Rectal smooth muscle tissue (tissue), 1 donor: ENCODE data around the gene ZNF624.

Experiments
- H3K27ac ChIP-seq: one replicate; pipeline ENCODE4 v1.7.0; 2013; ENCODE audit warnings: low read depth, low read length, inconsistent platforms
- H3K27me3 ChIP-seq: one replicate; pipeline ENCODE4 v1.7.0; 2013; ENCODE audit warnings: low read length; ENCODE audit not compliant: control insufficient read depth, insufficient read depth
- H3K36me3 ChIP-seq: one replicate; pipeline ENCODE4 v1.7.0; 2013; ENCODE audit warnings: low read length; ENCODE audit not compliant: control insufficient read depth, insufficient read depth
- H3K4me1 ChIP-seq: one replicate; pipeline ENCODE4 v1.7.0; 2013; ENCODE audit warnings: low read length; ENCODE audit not compliant: control insufficient read depth, insufficient read depth
- H3K4me3 ChIP-seq: one replicate; pipeline ENCODE4 v1.7.0; 2013; ENCODE audit warnings: low read length
- H3K9ac ChIP-seq: one replicate; pipeline ENCODE4 v1.7.0; 2013; ENCODE audit warnings: low read length

The ZNF624 gene

GRCh38 chr17:16652847-16653366 lies 743 bp downstream of the ZNF624 start:
- Histone ChIP-seq H3K9ac (peak overlapping the region; percentile 51), H3K4me3 (peak overlapping the region; percentile 84), H3K27me3 (no peaks in the 10 kb centered on the region), H3K27ac (peak overlapping the region; percentile 95), H3K36me3 (peaks cover 2% of the 10 kb centered on the region), H3K4me1 (peaks cover 6% of the 10 kb centered on the region)

- no peak overlapping the region for H3K4me3 ChIP-seq
- H3K27ac ChIP-seq: no peak overlapping the region
These were observed 1.4 kb downstream of the ZNF624 start for GRCh38 chr17:16652252-16652651.

DNA sequence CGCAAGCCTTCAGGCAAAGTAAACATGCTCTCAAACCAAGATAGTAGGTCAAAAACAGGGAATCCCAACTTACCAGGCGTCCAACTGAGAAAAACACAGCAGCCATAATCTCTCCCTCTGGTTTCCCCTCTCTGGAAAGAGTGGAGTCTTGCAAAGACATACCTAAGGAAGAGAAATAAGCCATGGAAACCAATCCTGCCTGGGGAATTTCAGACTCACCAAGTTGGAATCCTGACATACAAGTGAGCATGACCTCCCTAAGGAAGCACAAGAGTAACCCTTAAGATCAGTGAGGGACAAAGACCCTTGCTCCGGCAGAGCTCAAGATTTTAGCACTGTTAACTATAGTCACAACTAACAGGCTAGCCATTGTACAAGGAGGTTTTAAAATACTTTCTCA lies 4.1 kb downstream of the ZNF624 start:
- H3K4me1 ChIP-seq: peaks cover 6% of the 10 kb centered on the region
- no peak overlapping the region for H3K27ac ChIP-seq
- H3K36me3 ChIP-seq: peaks cover 2% of the 10 kb centered on the region
- no peaks in the 10 kb centered on the region for H3K27me3 ChIP-seq
- no peak overlapping the region for H3K4me3 ChIP-seq
- no peak overlapping the region for H3K9ac ChIP-seq

More at GRCh38 chr17:16652252-16652651, 1.4 kb downstream of the ZNF624 start:
- no peaks in the 10 kb centered on the region for H3K27me3 ChIP-seq
- no peak overlapping the region for H3K9ac ChIP-seq
- H3K36me3 ChIP-seq: peaks cover 2% of the 10 kb centered on the region
- H3K4me1 ChIP-seq: peaks cover 6% of the 10 kb centered on the region

DNA sequence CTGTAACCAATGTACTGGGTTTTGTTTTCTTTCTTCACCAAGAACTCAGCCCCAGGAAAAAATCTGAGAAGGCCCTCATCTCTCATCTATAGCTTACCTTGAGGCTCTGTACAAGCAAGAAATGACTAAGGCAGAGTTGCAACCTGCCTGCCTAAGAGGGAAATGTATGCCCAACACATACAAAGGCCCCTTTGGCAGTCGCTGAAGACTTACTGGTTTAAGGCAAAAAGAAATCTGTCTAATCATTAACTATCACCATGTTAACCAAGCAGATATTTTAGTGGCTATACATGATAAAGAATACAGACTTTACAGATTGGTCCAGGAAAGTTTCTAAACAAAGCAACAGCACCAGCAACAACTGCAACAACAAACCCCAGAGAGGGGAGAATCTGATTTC lies 14.2 kb downstream of the ZNF624 start:
- no peak overlapping the region for H3K4me3 ChIP-seq
- H3K27me3 ChIP-seq: no peaks in the 10 kb centered on the region
- no peaks in the 10 kb centered on the region for H3K4me1 ChIP-seq
- H3K9ac ChIP-seq: no peak overlapping the region
- no peak overlapping the region for H3K27ac ChIP-seq
- H3K36me3 ChIP-seq: no peaks in the 10 kb centered on the region

- Histone ChIP-seq H3K27me3 (no peaks in the 10 kb centered on the region), H3K9ac (no peak overlapping the region), H3K4me1 (no peaks in the 10 kb centered on the region), H3K4me3 (no peak overlapping the region), H3K36me3 (peaks cover 11% of the 10 kb centered on the region), H3K27ac (no peak overlapping the region)
These were observed 30.4 kb downstream of the ZNF624 start for GRCh38 chr17:16623282-16623681.

- Histone ChIP-seq H3K27ac (no peak overlapping the region), H3K4me3 (no peak overlapping the region), H3K4me1 (no peaks in the 10 kb centered on the region), H3K9ac (no peak overlapping the region), H3K36me3 (peaks cover 11% of the 10 kb centered on the region), H3K27me3 (no peaks in the 10 kb centered on the region)
These were observed 30.9 kb downstream of the ZNF624 start for GRCh38 chr17:16622540-16623277.

GRCh38 chr17:16617481-16618060 lies 36.1 kb downstream of the ZNF624 start:
- H3K27me3 ChIP-seq: no peaks in the 10 kb centered on the region
- no peak overlapping the region for H3K27ac ChIP-seq
- H3K4me1 ChIP-seq: no peaks in the 10 kb centered on the region
- no peak overlapping the region for H3K9ac ChIP-seq
- no peaks in the 10 kb centered on the region for H3K36me3 ChIP-seq
- no peak overlapping the region for H3K4me3 ChIP-seq

DNA sequence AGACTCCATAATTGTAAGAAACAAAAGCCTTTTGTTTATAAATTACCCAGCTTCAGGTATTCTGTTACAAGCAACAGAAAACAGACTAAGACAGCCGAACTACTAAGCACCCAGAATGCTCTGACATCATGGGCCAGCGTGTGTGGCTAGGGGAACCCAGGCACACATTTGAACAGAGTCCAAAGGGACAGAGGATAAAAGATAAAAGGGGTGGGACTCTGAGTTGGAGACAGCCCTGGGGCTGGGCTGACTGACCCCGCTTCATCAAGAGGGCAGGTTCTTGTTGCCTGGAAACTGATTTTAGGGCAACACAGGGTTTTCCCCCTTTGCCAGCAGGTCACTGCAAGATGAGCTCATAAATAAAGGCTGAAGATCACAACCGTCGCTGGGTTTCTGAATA lies 54.1 kb downstream of the ZNF624 start:
- Histone ChIP-seq H3K4me3 (no peak overlapping the region), H3K36me3 (no peaks in the 10 kb centered on the region), H3K27ac (no peak overlapping the region), H3K9ac (no peak overlapping the region), H3K27me3 (no peaks in the 10 kb centered on the region), H3K4me1 (no peaks in the 10 kb centered on the region)

- Histone ChIP-seq H3K27ac (no peak overlapping the region), H3K4me3 (no peak overlapping the region), H3K4me1 (no peaks in the 10 kb centered on the region), H3K27me3 (no peaks in the 10 kb centered on the region), H3K9ac (no peak overlapping the region), H3K36me3 (no peaks in the 10 kb centered on the region)
These were observed 60.1 kb downstream of the ZNF624 start for GRCh38 chr17:16593356-16594102.

DNA sequence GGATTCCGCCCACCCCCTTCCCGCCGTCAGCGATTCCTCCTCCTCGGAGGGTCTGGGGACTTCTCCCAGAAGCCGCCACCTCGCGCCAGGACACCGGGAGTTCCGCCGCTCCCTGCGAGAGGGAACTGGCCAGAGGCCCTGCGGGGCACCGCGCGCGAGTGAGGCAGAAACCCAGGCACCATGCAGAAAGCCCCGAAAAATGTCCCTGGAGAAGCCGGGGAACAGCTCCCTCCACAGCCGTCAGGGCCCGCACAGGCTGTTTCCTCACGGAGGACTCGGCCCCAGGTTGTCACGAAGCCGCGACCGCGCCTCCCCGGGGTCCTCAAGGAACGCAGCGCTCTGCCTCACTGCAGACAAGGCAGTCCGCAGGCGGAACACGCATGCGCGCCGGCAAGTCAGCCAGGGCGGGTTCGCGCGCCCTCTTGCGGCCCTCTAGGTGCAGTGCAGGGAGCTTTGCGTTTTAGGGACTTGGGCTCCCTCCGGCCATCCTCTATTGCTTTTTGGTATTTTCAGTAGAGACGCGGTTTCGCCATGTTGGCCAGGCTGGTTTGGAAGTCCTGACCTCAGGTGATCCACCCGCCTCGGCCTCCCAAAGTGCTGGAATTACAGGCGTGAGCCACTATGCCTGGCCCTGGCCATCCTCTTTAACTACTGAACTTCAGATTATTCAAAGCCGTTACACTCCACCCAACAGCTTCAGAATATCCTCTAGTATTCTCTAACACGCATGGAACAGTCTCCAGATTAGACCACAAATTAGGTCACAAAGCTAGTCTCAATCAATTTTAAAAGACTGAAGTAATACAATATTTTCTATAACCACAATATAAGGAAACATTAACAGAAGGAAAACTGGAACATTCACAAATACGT lies 64.3 kb downstream of the ZNF624 start:
- Histone ChIP-seq H3K4me3 (peak overlapping the region; percentile 86), H3K27me3 (no peaks in the 10 kb centered on the region), H3K36me3 (no peaks in the 10 kb centered on the region), H3K9ac (peak overlapping the region; percentile 90), H3K4me1 (no peaks in the 10 kb centered on the region), H3K27ac (peak overlapping the region; percentile 75)

- H3K4me1 ChIP-seq: peaks cover 5% of the 10 kb centered on the region
- H3K27me3 ChIP-seq: no peaks in the 10 kb centered on the region
- H3K36me3 ChIP-seq: no peaks in the 10 kb centered on the region
- H3K4me3 ChIP-seq: no peak overlapping the region
- H3K9ac ChIP-seq: no peak overlapping the region
- H3K27ac ChIP-seq: no peak overlapping the region
These were observed 67.9 kb downstream of the ZNF624 start for GRCh38 chr17:16585796-16586195.
